HG02938 (cell line): ENCODE results near the gene OR1I1.

ENCODE experiments used
- ATAC-seq: cut with Tn5 transposase; IDR thresholded peaks from one replicate; pipeline ENCODE4 v1.9.1; 2021; ENCODE audit warnings: mild to moderate bottlenecking, moderate library complexity; ENCODE audit not compliant: unreplicated experiment

Gene OR1I1

DNA sequence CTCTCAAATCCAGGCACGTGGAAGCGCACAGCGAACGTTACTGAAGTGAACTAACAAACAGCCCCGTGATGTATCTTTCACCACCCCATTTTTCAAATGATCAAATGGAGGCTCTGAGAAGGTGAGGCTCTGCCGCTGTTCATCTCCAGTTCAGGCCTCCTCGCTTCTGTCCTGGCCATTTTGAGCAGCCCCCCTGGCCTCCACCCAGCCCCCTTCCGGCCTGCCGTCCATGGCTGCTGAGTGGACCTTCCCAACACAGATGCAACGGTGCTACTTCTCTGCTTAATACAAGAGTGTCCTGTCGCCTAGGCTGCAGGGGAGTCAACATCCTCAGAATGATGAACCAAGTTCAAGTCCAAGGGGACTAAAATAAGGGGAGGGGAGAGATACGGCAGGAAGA is 34.8 kb downstream of the OR1I1 start:
- ATAC-seq, result no peak

DNA sequence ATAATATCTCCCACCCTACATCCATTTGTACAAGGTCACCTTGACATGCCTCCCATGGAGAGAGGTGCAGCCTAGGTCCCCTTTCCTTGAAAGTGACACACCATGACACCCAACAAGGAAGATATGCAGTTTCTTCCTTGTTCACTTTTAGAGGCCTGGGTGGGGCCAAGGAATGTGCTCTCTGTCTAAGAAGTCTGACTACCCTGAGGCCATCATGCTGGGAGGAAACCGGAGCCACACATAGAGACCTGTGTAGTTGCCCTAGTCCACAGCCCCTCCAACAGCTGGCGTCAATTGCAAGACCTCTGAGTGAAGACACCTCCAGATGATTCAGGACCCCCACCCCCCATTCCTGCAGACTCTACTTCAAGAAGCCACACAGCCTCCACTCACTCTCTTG is 36.2 kb downstream of the OR1I1 start:
- ATAC-seq, result no peak

DNA sequence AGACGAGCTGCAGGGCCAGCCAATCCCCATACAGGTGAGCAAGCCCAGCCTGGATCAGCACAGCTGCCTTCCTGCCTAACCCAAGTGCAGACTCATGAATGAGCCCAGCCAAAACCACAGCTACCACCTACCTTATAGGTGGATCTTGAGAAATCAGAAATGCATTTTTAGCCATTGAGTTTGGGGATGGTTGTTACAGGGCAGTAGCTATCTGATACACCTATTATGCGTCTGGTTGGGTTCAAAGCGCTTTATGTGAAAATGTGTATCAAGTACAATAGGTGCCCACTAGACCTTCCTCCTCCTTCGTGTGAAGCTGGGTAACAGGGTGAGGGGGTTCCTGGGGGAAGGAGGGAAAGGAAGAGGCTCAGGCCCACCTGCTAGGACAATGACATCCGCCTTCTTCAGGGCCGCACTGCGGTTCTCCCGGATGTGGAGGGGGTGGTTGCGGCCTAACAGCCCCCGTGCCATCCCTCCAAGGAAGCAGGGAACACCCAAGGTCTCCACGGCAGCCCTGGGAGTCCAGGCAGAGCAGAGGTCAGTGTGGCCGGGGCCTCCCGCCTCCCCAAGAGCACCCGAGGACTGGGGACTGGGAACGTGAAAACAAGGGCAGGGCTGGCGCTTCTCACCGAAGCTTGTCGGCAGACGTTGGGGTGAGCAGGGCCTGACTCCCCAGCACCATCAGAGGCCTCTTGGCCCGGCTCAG is 36.9 kb downstream of the OR1I1 start:
- no peak for ATAC-seq

DNA sequence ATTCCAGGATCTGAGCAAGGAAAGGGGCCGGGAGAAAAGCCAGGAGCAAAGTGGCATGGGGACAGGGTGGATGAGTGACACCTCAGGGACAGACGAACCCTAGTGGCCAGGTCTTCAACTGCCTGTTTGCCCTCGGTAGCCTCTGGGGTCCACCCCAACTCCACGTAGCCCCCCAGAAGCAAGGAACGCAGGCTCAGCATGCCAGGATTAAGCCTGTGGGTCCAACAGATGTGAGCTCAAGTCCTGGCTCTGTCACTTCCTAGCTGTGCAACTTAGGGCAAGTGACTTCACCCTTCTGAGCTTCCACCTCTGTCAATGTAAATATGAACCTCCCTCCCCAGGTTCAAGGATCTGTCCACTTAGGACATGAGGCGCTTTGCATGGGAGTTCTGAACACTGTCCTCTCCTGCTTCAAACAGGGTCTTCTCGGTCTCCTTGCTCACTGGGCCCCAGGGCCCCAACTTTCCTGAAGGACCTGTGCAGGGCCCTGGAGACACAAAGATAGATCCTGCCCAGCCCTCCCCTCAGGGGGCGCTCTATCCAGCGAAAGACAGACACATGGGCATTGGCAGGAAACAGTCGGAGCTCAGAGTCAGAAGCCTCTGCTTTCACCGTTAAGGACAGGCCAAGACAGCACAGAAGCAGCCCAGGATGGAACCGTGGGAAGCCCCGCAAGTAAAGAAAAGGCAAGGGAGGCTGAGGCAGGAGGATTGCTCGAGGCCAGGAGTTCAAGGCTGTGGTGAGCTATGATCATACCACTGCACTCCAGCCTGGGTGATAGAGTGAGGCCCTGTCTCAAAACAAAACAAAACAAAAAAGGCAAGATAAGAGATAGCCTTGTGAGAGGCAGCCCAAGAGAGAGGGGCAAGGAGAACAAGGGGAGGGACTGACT is 38.4 kb downstream of the OR1I1 start:
- ATAC-seq, result no peak

DNA sequence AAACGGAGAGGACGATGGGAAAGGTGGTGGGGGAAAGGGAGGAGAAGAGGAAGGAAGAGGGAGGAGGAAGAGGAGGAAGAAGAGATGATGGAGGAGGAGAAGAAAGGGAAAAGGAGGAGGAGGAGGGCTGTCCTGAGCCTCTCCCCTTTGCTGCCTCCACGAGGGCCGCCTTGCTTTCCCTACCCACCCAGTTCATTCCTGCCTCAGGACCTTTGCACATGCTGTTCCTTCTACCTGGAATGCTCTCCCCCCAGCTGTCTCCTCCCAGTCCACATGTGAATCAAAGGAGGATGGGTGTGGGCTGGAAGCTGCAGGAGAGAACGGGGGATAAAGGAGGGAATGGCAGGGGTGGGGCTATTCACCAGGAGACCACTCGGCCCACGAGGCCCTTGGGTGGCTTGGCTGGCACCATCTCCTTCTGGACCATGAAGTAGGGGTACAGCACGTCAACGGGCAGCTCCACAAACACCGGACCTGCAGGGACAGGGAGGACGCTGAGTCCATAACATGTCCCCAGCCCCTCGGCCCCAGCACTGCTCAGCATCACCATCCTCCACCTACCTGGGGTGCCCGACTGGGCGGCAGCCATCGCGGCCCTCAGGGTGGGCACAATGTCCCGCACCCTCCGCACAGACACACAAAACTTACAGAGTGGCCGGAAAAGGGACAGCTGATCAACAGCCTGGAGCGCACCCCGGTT is 40.5 kb downstream of the OR1I1 start:
- ATAC-seq, result no peak

DNA sequence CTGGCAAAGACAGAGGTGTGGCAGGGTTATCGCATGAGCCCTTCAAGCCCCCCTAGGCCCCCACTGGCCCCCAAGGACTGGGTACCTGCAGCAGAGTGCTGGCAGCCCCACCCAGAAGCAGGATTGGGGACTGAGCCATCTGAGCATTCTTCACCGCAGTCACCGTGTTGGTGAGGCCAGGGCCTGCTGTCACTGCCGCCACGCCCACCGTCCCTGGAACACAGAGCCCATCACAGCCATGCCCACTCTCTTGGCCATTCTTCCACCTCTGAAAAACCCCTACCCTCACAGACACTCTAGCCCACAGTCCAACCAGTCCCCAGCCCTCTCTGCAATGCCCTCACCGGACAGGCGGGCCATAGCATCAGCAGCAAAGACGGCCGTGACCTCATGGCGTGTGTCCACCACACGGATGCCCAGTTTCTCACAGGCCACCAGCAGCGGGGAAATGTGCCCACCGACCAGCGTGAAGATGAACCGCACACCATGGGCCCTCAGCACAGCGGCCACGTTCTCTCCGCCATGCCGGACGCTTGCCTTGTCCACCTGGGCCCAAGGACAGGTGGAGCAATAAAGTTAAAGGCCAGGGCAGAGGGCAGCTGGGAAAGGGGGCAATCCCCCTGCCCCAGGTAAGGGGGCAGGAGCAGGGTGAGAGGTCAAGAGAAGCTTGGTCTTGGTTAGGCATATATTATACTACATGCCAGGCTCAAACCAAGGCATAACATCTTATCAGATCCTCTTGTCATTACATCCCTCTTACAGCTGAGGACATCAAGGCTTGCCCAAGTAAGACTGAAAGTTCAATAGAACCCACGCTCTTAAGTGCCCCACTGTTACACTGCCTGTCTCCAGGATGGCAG is 41.2 kb downstream of the OR1I1 start:
- no peak for ATAC-seq

DNA sequence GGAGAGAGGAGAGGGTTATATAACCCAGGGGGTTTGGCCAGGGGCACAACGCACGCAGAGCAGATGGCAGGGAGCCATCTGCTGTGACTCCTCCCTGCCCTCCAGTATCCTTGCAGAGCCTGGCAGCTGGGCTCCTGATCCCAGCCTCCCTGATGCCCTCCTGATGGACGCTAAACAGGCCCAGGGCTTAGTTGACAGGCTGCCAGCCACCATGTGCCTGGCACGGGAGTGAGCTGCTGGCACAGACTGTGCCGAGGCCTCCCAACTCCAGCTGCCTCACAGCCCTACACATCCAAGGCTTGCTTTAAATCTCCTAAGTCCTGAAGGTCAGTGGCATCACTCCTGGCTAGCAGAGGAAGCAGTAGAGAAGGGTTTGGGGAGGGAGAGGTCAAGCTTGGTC is 41.9 kb downstream of the OR1I1 start:
- no peak for ATAC-seq

DNA sequence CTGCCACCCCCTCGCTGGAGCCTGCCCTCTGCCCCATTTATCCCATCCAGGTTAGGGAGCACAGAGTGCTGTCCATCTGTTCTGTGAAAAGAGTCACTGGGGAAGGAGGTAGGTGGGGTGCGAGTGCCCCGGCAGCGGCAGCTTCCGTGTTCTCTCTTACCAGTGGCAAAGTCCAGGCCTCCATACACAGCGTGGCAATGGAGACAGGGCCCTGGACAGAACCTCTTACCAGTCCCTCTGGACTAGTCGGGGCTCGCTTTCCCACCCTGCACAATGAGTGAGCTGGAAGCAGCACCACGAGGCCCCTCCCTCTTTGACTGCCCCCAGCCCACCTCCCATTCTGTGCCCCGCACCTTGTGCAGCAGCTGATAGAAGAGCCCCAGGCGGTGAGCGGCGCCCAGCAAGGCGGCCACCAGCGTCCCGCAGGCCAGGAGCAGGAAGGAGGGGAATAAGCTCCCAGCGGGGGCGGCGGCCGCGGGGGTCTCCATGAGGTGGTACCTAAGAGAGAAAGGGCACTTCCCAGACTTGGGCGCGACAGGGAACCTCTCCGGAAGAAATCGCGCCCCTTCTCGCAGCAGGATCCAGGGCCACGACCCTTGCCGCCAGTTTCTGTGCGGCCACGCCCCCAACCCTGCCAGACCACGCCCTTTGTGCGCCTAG is 42.7 kb downstream of the OR1I1 start:
- no peak for ATAC-seq

DNA sequence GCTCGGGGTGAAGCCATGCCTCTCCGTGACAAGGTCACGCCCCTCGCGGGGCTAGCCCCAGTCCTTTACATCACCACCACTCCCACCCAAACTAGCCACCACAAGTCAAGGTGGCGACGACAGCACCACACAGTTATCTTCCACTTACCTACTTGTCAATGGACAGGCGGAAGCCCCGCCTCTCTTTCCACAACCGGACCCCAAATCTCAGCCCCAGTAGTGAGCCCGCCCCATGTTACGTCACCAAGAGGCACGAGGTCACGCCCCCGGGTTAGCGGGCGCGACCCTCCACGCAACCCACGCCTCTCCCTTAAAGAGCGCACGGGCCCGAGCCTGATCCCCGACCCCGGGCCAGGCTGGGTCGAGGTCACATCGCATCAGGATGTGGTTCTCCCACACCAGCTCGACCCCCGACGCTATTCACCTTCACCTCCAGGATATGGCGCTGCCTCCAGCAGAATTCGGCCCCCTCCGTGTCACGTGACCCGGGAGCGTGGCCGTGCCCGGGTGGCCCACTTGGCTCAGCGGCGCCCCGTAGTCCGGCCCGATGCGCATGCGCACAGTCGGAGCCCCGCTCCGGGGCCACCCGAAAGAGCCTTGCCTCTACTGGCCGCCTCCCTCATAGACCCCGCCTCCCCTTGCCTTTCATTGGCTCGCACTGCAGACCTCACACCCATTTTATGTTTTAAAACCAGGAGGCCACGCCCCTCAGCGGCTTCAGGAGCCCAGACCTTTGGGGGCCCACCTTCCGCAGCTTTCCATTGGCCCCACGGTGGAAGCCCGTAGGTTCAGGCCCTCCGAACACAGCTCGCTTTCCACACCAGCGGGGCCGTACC is 43.4 kb downstream of the OR1I1 start:
- ATAC-seq, result peak; percentile 82

DNA sequence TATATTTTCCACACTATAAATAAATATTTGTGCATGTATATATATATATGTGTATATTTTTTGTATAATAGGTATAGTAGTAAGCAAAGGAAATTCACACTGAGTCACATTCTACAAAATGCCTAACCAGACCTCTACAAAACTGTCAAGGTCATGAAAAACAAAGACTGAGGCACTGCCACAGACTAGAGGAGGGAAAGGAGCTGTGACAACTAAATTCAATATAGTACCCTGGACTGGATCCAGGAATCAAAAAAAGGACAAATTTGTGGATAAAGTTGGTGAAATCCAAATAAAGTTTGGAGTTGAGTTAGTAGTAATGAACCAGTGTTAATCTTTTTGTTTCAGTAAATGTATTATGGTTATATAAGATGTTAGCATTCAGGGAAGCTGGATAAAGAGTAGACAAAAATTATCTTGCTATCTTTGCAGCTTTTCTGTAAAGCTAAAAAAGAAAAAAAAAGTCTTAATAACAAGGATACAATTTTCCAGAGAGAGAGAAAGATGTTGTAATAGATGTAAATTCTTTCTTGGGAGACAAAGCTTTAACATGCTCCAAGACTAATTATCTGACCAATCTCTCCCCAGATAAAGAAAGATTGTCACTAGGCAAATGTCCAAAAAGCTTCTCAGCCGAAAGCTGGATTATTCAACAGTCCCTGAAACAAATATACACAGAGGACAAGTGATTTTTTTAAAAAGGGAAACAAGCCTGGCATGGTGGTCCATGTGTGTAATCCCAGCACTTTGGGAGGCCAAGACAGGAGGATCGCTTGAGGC is 44.3 kb downstream of the OR1I1 start:
- ATAC-seq, result no peak

DNA sequence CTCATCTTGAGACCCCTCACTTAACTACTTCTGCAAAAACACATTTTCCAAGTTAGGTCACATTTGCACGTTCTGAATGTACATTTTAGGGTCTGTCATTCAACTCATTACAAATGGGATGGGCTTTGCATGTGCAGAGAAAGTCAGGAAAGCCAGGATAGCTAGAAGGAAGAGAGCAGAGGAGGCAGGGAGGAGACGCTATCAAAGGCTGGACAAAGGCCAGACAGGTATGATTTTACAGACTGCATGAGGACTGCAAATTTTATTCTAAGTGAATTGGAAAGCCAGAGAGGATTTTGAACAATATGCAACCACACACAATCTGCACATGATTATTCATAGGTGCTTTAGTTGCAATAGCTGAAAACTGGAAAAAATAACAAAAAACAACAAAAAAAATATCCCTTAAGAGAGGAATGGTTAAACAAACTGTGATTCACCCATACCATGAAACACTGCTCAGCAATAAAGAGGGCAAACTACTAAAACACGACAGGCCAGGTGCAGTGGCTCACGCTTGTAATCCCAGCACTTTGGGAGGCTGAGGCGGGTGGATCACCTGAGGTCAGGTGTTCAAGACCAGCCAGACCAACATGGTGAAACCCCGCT is 46.3 kb downstream of the OR1I1 start:
- no peak for ATAC-seq

DNA sequence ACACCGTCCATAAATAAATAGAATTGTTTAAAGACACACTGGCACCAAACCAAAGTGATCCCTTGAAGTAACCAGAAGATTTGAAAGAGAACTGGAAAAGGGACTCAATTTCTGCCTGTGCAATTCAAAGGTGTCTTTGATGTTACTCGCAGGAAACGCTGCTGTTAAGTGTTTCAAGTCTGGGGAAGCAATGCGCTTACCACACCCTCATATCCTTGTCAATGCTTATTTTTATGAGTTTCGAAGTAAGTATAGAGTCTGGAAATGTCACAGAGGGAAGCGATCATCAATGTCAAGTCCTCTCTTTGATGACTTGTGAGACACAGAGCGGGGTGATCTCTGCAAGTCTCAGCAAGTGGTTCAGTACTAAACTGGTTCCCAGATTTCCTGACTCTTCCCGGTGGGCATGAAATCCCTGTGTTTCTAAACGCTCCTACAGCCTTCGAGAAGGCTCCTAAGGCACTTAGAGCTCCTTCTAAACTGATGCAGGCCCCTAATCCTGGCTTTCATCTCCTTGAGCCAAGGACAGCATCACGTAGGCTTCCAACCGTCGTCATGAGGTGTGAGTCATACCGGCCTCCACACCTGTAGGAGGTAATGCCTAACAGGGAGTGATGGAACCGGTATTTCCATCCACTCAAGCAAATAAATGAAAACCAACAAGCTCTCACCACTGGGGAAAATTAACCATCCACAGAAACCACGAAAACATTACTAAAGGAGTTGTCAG is 48.0 kb downstream of the OR1I1 start:
- no peak for ATAC-seq

DNA sequence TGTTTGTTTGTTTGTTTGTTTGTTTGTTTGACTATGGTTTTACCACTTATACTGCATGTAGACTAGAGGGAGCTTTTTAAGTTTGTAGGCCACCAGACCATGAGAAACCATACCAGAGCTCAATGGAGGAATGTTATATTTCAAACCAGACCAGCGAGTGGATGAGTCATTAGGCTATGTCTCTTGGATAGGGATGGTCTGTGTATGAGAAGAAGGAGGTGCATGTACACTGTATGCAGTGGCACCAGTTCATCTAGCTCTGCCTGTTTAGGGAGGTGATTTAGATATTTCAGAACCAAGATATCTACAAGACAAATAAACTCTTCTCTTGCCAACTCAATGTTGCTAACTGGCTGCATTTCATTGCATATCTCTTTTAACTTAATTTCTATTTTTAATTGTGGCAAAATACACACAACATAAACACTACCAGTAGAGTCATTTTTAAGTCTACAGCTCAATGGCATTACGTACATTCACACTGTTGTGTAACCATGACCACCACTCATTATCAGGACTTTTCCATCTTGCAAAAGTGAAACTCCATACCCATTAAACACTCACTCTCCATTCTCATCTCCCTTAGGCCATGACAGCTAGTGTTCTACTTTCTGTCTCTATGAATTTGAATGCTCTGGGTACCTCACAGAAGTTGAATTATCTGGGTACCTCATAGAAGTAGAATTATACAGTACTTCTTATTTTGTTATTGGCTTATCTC is 54.4 kb downstream of the OR1I1 start:
- ATAC-seq, result no peak

DNA sequence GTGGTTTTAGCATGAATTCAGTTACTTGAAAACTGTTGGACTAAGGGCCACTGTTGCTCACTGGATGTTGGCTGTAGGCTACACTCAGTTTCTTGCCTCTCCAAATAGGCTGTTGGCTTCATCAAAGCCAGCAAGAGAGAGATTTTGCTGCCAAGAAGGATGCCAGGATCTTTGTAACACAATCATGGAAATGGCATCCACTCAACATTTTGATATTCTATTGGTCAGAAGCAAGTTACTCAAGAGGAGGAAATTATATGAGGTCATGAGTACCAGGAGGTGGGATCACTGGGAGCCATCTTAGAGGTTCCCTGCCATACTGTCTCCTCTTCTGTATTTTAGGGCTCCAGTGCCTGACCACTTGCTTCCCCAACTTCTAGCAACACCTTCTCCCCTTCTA is 55.8 kb downstream of the OR1I1 start:
- ATAC-seq, result no peak

DNA sequence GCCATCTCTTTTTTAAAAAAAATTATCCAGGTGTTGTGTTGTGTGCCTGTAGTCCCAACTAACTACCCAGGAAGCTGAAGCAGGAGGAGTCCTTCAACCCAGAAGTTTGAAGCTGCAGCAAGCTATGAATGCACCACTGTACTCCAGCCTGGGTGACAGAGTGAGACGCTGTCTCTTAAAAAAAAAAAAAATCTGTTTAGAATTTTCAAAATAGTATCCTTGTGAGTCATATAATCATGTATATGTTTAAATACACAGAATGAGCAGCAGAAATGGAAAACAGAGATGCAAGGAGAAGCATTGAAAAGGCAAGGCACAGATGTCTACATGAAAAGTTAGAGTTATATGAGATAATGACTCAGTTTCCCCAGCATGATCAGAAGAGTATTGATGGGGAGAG is 56.4 kb downstream of the OR1I1 start:
- no peak for ATAC-seq

DNA sequence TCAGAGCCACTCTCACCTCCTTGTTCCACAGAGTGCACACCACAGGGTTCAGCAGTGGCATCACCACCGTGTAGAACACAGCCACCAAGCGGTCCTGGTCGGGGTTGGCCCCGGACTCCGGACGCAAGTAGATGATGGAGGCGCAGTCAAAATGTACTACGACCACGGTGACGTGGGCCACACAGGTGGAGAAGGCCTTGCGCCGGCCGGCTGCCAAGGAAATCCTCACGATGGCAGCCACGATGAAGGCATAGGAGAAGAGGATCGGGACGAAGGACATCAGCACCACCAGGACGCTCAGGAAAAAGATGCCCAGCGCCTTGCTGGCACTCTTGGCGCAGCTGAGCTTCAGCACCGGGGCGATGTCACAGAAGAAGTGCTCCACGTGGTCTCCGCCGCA is 59.1 kb downstream of the OR1I1 start:
- no peak for ATAC-seq

DNA sequence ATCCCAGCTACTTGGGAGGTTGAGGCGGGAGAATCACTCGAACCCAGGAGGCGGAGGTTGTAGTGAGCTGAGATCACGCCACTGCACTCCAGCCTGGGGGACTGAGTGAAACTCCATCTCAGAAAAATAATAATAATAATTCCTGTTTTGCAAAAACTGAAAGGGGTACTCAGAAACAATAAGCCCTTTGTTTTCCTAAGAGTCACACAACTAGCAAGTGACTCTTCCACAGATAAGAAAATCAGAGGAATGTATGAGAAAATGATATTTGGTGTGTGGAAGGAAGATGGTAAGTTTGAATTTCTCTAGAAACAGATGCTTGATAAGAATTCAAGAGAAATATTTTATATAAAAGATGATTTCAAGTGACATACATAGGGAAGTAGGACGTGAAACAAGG is 60.3 kb downstream of the OR1I1 start:
- ATAC-seq, result no peak
